IMR-90 (cell line): ENCODE results near the gene MRC2. TPM values are rescaled to one million over a fixed set of nuclear protein-coding genes. Genes with fewer than 3 reads are reported as not detected.

Source experiments
- ATAC-seq: fragments of 200-7000 bp; cut with Tn5 transposase; 2 replicates; pipeline ENCODE4 v1.9.1; 2020; ENCODE audit warnings: low read depth, mild to moderate bottlenecking, moderate library complexity
- BruUV-seq: library from RNA; stranded (reverse); fragments of 400-500 nt; replicated peaks from 2 replicates; lab custom pipeline; 2021; lab: Mats Ljungman, UMichigan
- CTCF ChIA-PET: fragments of 300-600 bp; formaldehyde crosslinking; extraction: SDS; loops from one replicate; lab custom pipeline; 2021; ENCODE audit warnings: antibody characterized with exemption; lab: Yijun Ruan, JAX
- POLR2A ChIA-PET: fragments of 300-600 bp; sonication (Branson Sonifier 250); formaldehyde crosslinking; loops from one replicate; lab custom pipeline; 2022; ENCODE audit warnings: antibody characterized with exemption; ENCODE audit not compliant: unreplicated experiment; lab: Charles Lee
- DNase-seq: peaks from one replicate; pipeline ENCODE4 v3.0.0; 2013
- H2AFZ ChIP-seq: replicated peaks from 2 replicates; pipeline ENCODE3; 2013; ENCODE audit warnings: low read length, mild to moderate bottlenecking; ENCODE audit not compliant: poor library complexity
- H2AK5ac ChIP-seq: 2 replicates; pipeline ENCODE4 v1.6.1; 2013; ENCODE audit warnings: low read depth, low read length, inconsistent platforms
- H2AK9ac ChIP-seq: replicated peaks from 2 replicates; pipeline ENCODE3; 2013; ENCODE audit warnings: mild to moderate bottlenecking, low read depth, low read length, moderate library complexity; ENCODE audit not compliant: poor library complexity
- H2BK120ac ChIP-seq: 2 replicates; pipeline ENCODE4 v1.6.1; 2013; ENCODE audit warnings: low read depth, low read length, inconsistent platforms
- H2BK15ac ChIP-seq: 3 replicates; pipeline ENCODE4 v1.6.1; 2013; ENCODE audit warnings: low read depth, low read length, inconsistent platforms
- H2BK20ac ChIP-seq: 2 replicates; pipeline ENCODE4 v1.6.1; 2013; ENCODE audit warnings: low read depth, mild to moderate bottlenecking, inconsistent platforms, low read length, moderate library complexity
- H2BK5ac ChIP-seq: 2 replicates; pipeline ENCODE4 v1.6.1; 2013; ENCODE audit warnings: mild to moderate bottlenecking, low read depth, low read length, inconsistent platforms; ENCODE audit not compliant: poor library complexity, severe bottlenecking
- H3K14ac ChIP-seq: replicated peaks from 2 replicates; pipeline ENCODE4 v1.6.1; 2013; ENCODE audit warnings: low read depth, low read length, inconsistent platforms
- H3K18ac ChIP-seq: 2 replicates; pipeline ENCODE4 v1.6.1; 2013; ENCODE audit warnings: low read depth, low read length, control low read depth
- H3K23ac ChIP-seq: 2 replicates; pipeline ENCODE4 v1.6.1; 2013; ENCODE audit warnings: low read depth, low read length, inconsistent platforms
- H3K27ac ChIP-seq: 2 replicates; pipeline ENCODE4 v1.5.1; 2013; ENCODE audit warnings: mild to moderate bottlenecking, control low read depth, low read length; ENCODE audit not compliant: insufficient read depth
- H3K27me3 ChIP-seq: 2 replicates; pipeline ENCODE4 v1.6.1; 2013; ENCODE audit warnings: low read length; ENCODE audit not compliant: control insufficient read depth, insufficient read depth
- H3K36me3 ChIP-seq: 2 replicates; pipeline ENCODE4 v1.6.1; 2013; ENCODE audit warnings: low read length, mixed read lengths; ENCODE audit not compliant: control insufficient read depth, insufficient read depth
- H3K4ac ChIP-seq: 2 replicates; pipeline ENCODE4 v1.6.1; 2013; ENCODE audit warnings: low read depth, low read length, inconsistent platforms
- H3K4me1 ChIP-seq: 2 replicates; pipeline ENCODE4 v1.6.1; 2013; ENCODE audit warnings: low read length, mixed read lengths; ENCODE audit not compliant: control insufficient read depth, insufficient read depth
- H3K4me2 ChIP-seq: 2 replicates; pipeline ENCODE4 v1.6.1; 2013; ENCODE audit warnings: low read depth, mild to moderate bottlenecking, control low read depth, low read length, moderate library complexity
- H3K4me3 ChIP-seq: 2 replicates; pipeline ENCODE4 v1.5.1; 2013; ENCODE audit warnings: low read depth, mild to moderate bottlenecking, control low read depth, low read length, moderate library complexity; ENCODE audit not compliant: insufficient read depth
- H3K56ac ChIP-seq: 2 replicates; pipeline ENCODE4 v1.6.1; 2013; ENCODE audit warnings: low read length, inconsistent platforms; ENCODE audit not compliant: insufficient read depth; ENCODE audit errors: extremely low read depth
- H3K79me1 ChIP-seq, 2 experiments: 2 replicates each; pipeline ENCODE4 v1.6.1; 2013; ENCODE audit warnings: low read length in 2 of 2, inconsistent platforms in 1 of 2, low read depth in 1 of 2
- H3K9ac ChIP-seq: 2 replicates; pipeline ENCODE4 v1.6.1; 2013; ENCODE audit warnings: low read depth, low read length, control low read depth
- H3K9me1 ChIP-seq: 2 replicates; pipeline ENCODE4 v1.6.1; 2013; ENCODE audit warnings: low read length, inconsistent platforms; ENCODE audit not compliant: insufficient read depth
- H3K9me3 ChIP-seq: 2 replicates; pipeline ENCODE4 v1.6.1; 2013; ENCODE audit warnings: low read length; ENCODE audit not compliant: control insufficient read depth, insufficient read depth
- H4K20me1 ChIP-seq: 2 replicates; pipeline ENCODE4 v1.6.1; 2013; ENCODE audit warnings: low read length, inconsistent platforms; ENCODE audit not compliant: insufficient read depth
- H4K5ac ChIP-seq: 2 replicates; pipeline ENCODE4 v1.6.1; 2013; ENCODE audit warnings: mild to moderate bottlenecking, low read depth, low read length, control low read depth
- H4K8ac ChIP-seq, 2 experiments: 2 replicates each; pipeline ENCODE4 v1.6.1; 2013; ENCODE audit warnings: low read depth in 2 of 2, low read length in 2 of 2, control low read depth in 1 of 2, inconsistent platforms in 1 of 2
- H4K91ac ChIP-seq: 2 replicates; pipeline ENCODE4 v1.6.1; 2013; ENCODE audit warnings: low read depth, low read length, inconsistent platforms; ENCODE audit not compliant: insufficient read depth
- BHLHE40 ChIP-seq: fragments of 150-350 bp; IDR thresholded peaks from 2 replicates; pipeline ENCODE4 v1.6.1; 2016; ENCODE audit warnings: mild to moderate bottlenecking, low read depth, low read length
- CEBPB ChIP-seq: IDR thresholded peaks from 2 replicates; pipeline ENCODE4 v1.6.1; 2012; ENCODE audit warnings: low read depth, low read length, improper control_type of control experiment
- CHD1 ChIP-seq: IDR thresholded peaks from 2 replicates; pipeline ENCODE4 v1.6.1; 2012; ENCODE audit warnings: low read depth, low read length, improper control_type of control experiment
- CTCF ChIP-seq: conservative IDR thresholded peaks from 2 replicates; pipeline ENCODE4 v1.5.1; 2012; ENCODE audit warnings: mild to moderate bottlenecking, low read depth, low read length, improper control_type of control experiment
- FOS ChIP-seq: fragments of 150-350 bp; IDR thresholded peaks from 2 replicates; pipeline ENCODE4 v1.6.1; 2016; ENCODE audit warnings: low read depth, low read length
- MAFK ChIP-seq: IDR thresholded peaks from 2 replicates; pipeline ENCODE4 v1.6.1; 2012; ENCODE audit warnings: low read depth, low read length, improper control_type of control experiment
- MXI1 ChIP-seq: IDR thresholded peaks from 2 replicates; pipeline ENCODE4 v1.6.1; 2012; ENCODE audit warnings: low read depth, mild to moderate bottlenecking, low read length, moderate library complexity, borderline replicate concordance
- NFE2L2 ChIP-seq: fragments of 150-350 bp; IDR thresholded peaks from 2 replicates; pipeline ENCODE4 v1.6.1; 2016; ENCODE audit warnings: low read depth, mild to moderate bottlenecking, low read length
- POLR2A ChIP-seq: IDR thresholded peaks from 2 replicates; pipeline ENCODE4 v1.6.1; 2012; ENCODE audit warnings: mild to moderate bottlenecking, low read depth, low read length
- RAD21 ChIP-seq: IDR thresholded peaks from 2 replicates; pipeline ENCODE4 v1.6.1; 2012; ENCODE audit warnings: low read length, improper control_type of control experiment
- RCOR1 ChIP-seq: IDR thresholded peaks from 2 replicates; pipeline ENCODE4 v1.6.1; 2012; ENCODE audit warnings: mild to moderate bottlenecking, low read length, improper control_type of control experiment; ENCODE audit not compliant: insufficient replicate concordance
- RFX5 ChIP-seq: IDR thresholded peaks from 2 replicates; pipeline ENCODE4 v1.8.0; 2012; ENCODE audit warnings: low read depth, mild to moderate bottlenecking, low read length, moderate library complexity
- SMC3 ChIP-seq: fragments of 150-350 bp; IDR thresholded peaks from 2 replicates; pipeline ENCODE4 v1.6.1; 2016; ENCODE audit warnings: low read depth, mild to moderate bottlenecking, antibody characterized with exemption, low read length, moderate library complexity
- WGBS, 2 experiments: methylation state at CpG; one replicate each; pipeline versions ENCODE4 v1.1.5 to v1.1.7; 2013; ENCODE audit warnings: missing lambda C conversion rate in 2 of 2; ENCODE audit not compliant: insufficient read length in 1 of 2; ENCODE audit errors: extremely low coverage in 2 of 2; 5-methylcytosine and 5-hydroxymethylcytosine counted together
- dilution Hi-C: fragments of 300-500 bp; cut with HindIII; formaldehyde crosslinking; loops from one replicate; pipeline ENCODE4 v1.14.3; 2018; ENCODE audit warnings: low sequenced_read_pairs; ENCODE audit not compliant: unreplicated experiment
- in situ Hi-C: fragments of 300-500 bp; cut with MboI; formaldehyde crosslinking; loops from 3 replicates; pipeline ENCODE4 v1.14.3; 2019; ENCODE audit warnings: low sequenced_read_pairs, inconsistent platforms, mixed read lengths
- intact Hi-C: fragments of 100-400 bp; cut with micrococcal nuclease; formaldehyde crosslinking; loops from 2 replicates; pipeline ENCODE4 v1.10.0; 2022
- polyA plus RNA-seq, 3 experiments: library from polyadenylated mRNA; depleted of rRNA; stranded (reverse); fragments of >200 nt; gene quantifications; 2 replicates each; pipeline ENCODE4 v1.2.3, GENCODE V29; 2012; ENCODE audit warnings: low replicate concordance in 1 of 3
- total RNA-seq: library from RNA; depleted of rRNA; stranded (reverse); fragments of >200 nt; gene quantifications from 2 replicates; pipeline ENCODE4 v1.2.3, GENCODE V29; 2012
- TF ChIP-seq, protein P1 (sequence below): fragments of 150-350 bp; IDR thresholded peaks from 2 replicates; pipeline ENCODE4 v1.6.1; 2017; ENCODE audit warnings: mild to moderate bottlenecking, antibody characterized with exemption, low read length, low read depth
- TF ChIP-seq, protein P2 (sequence below): fragments of 150-350 bp; IDR thresholded peaks from 2 replicates; pipeline ENCODE4 v1.6.1; 2016; ENCODE audit warnings: low read depth, mild to moderate bottlenecking, low read length, moderate library complexity, borderline replicate concordance

Gene MRC2
- total and polyA plus RNA-seq, 2 of the 4 experiments (the other 2 are of a cell fraction), result 39.3 to 137 TPM

DNA sequence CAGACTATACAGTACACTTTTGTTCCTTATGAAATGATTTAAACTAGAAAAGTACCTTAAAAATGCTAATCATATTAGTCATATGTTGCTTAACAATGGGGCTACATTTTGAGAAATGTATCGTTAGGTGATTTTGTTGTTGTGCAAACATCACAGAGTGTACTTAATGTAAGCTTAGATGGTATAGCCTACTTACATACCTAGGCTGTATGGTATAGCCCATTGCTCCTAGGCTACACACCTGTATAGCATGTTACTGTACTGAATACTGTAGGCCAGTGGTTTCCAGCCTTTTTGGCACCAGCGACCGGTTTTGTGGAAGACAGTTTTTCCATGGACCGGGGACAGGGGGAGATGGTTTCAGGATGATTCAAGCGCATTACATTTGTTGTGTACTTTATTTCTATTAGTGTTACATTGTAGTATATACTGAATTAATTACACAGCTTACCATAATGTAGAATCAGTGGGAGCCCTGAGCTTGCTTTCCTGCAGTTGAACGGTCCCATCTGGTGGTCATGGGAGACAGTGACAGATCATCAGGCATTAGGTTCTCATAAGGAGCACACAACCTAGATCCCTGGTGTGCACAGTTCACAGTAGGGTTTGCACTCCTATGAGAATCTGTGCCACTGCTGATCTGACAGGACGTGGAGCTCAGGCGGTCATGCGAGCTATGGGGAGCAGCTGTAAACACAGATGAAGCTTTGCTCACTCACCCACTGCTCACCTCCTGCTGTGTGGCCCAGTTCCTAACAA is 35.0 kb upstream of the MRC2 start:
- Histone ChIP-seq H3K36me3 (peaks cover 34% of the 10 kb centered on the region), H2BK120ac (no peak overlapping the region), H3K27ac (peak overlapping the region; percentile 38; the same call in 1 of the 2 replicates), H3K9me3 (no peaks in the 10 kb centered on the region), H3K4me1 (peaks cover 10% of the 10 kb centered on the region), H3K56ac (no peak overlapping the region), H4K20me1 (peaks cover 15% of the 10 kb centered on the region), H3K18ac (no peak overlapping the region), H4K5ac (no peak overlapping the region), H4K8ac (no peak overlapping the region), H2BK15ac (no peak overlapping the region), H2BK20ac (no peak overlapping the region), H3K4ac (no peak overlapping the region), H2AFZ (no peak overlapping the region), H3K14ac (0 out of 2 replicates have a peak overlapping the region, but pooled peaks have one; percentile 37), H2BK5ac (peak overlapping the region; percentile 56), H2AK5ac (no peak overlapping the region), H3K9ac (no peak overlapping the region), H3K79me1 (peaks cover 30% of the 10 kb centered on the region in 2 experiments), H3K4me2 (peak overlapping the region; percentile 45; the same call in 1 of the 2 replicates), H3K9me1 (peaks cover 14% of the 10 kb centered on the region), H3K27me3 (no peaks in the 10 kb centered on the region), H3K4me3 (no peak overlapping the region), H3K23ac (0 out of 2 replicates have a peak overlapping the region, but pooled peaks have one; percentile 23), H4K91ac (no peak overlapping the region), H2AK9ac (no peak overlapping the region)
- intact Hi-C loops, result no loop called here
- peak; percentile 71 for ATAC-seq
- in situ Hi-C loops, result no loop called here
- POLR2A ChIA-PET, result no interaction called here
- no TSS peak for BruUV-seq
- DNase-seq, result peak; percentile 43
- CTCF ChIA-PET, result interaction anchor here (1.2 kb wide), 1 partner anchor 93 kb away, joined by 3 read pairs; no protein-coding TSS in a partner anchor
- WGBS, 2 experiments, result no CpG with 5 or more reads among the region's 9 CpGs
- dilution Hi-C loops, result no loop called here
- TF ChIP-seq MAFK, result no peak
- TF ChIP-seq MXI1, result no peak
- peak; percentile 25; the same call in 1 of the 2 replicates for TF ChIP-seq RAD21
- TF ChIP-seq FOS, result no peak
- no peak for TF ChIP-seq BHLHE40
- no peak for TF ChIP-seq NFE2L2
- TF ChIP-seq, protein P1, sequence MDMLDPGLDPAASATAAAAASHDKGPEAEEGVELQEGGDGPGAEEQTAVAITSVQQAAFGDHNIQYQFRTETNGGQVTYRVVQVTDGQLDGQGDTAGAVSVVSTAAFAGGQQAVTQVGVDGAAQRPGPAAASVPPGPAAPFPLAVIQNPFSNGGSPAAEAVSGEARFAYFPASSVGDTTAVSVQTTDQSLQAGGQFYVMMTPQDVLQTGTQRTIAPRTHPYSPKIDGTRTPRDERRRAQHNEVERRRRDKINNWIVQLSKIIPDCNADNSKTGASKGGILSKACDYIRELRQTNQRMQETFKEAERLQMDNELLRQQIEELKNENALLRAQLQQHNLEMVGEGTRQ, result no peak
- TF ChIP-seq CEBPB, result peak; percentile 67
- TF ChIP-seq RFX5, result no peak
- TF ChIP-seq CHD1, result no peak
- TF ChIP-seq CTCF, result peak; percentile 20; the same call in 1 of the 2 replicates
- TF ChIP-seq RCOR1, result no peak
- TF ChIP-seq SMC3, result no peak
- TF ChIP-seq POLR2A, result no peak
- TF ChIP-seq, protein P2, sequence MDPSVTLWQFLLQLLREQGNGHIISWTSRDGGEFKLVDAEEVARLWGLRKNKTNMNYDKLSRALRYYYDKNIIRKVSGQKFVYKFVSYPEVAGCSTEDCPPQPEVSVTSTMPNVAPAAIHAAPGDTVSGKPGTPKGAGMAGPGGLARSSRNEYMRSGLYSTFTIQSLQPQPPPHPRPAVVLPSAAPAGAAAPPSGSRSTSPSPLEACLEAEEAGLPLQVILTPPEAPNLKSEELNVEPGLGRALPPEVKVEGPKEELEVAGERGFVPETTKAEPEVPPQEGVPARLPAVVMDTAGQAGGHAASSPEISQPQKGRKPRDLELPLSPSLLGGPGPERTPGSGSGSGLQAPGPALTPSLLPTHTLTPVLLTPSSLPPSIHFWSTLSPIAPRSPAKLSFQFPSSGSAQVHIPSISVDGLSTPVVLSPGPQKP, result no peak
